Fibroblast of the aortic adventitia (primary cell): Measurements from ENCODE around the gene ARL4C. TPM values are rescaled to one million over a fixed set of nuclear protein-coding genes. Genes with fewer than 3 reads are reported as not detected.

Source experiments
- DNase-seq: peaks from one replicate; pipeline ENCODE4 v3.0.0-alpha.2; 2010; ENCODE audit warnings: low read depth
- H3K4me3 ChIP-seq: 2 replicates; pipeline ENCODE4 v1.5.1; 2011; ENCODE audit warnings: low read depth, mild to moderate bottlenecking, control low read depth, low read length, moderate library complexity
- CTCF ChIP-seq: IDR thresholded peaks from 2 replicates; pipeline ENCODE4 v1.5.1; 2011; ENCODE audit warnings: mild to moderate bottlenecking, low read length, control low read depth, inconsistent platforms; ENCODE audit not compliant: insufficient read depth
- total RNA-seq: library from RNA; depleted of rRNA; stranded (reverse); fragments of >200 nt; gene quantifications from 2 replicates; pipeline ENCODE4 v1.2.3, GENCODE V29; 2012; ENCODE audit warnings: low replicate concordance

The ARL4C gene
- total RNA-seq, 1 donor: 136 TPM

- H3K4me3 ChIP-seq: no peak overlapping the region
- no peak for TF ChIP-seq CTCF
- peak; percentile 45 for DNase-seq
Measured at GRCh38 chr2:234488486-234488885, 8.4 kb downstream of the ARL4C start.

GRCh38 chr2:234487356-234487755 is 9.5 kb downstream of the ARL4C start:
- no peak overlapping the region for H3K4me3 ChIP-seq
- DNase-seq: no peak
- TF ChIP-seq CTCF: no peak

- no peak for DNase-seq
- TF ChIP-seq CTCF: peak; percentile 8
- H3K4me3 ChIP-seq: no peak overlapping the region
Measured at GRCh38 chr2:234483568-234484251, 13.2 kb downstream of the ARL4C start.

GRCh38 chr2:234481301-234481700 is 15.6 kb downstream of the ARL4C start:
- no peak for TF ChIP-seq CTCF

GRCh38 chr2:234480337-234480736 is 16.5 kb downstream of the ARL4C start:
- no peak for TF ChIP-seq CTCF
- no peak overlapping the region for H3K4me3 ChIP-seq
- no peak for DNase-seq

More at GRCh38 chr2:234481301-234481700, 15.6 kb downstream of the ARL4C start:
- H3K4me3 ChIP-seq: no peak overlapping the region
- DNase-seq: no peak

- TF ChIP-seq CTCF: no peak
- H3K4me3 ChIP-seq: no peak overlapping the region
- no peak for DNase-seq
Measured at GRCh38 chr2:234479465-234479864, 17.4 kb downstream of the ARL4C start.

DNA sequence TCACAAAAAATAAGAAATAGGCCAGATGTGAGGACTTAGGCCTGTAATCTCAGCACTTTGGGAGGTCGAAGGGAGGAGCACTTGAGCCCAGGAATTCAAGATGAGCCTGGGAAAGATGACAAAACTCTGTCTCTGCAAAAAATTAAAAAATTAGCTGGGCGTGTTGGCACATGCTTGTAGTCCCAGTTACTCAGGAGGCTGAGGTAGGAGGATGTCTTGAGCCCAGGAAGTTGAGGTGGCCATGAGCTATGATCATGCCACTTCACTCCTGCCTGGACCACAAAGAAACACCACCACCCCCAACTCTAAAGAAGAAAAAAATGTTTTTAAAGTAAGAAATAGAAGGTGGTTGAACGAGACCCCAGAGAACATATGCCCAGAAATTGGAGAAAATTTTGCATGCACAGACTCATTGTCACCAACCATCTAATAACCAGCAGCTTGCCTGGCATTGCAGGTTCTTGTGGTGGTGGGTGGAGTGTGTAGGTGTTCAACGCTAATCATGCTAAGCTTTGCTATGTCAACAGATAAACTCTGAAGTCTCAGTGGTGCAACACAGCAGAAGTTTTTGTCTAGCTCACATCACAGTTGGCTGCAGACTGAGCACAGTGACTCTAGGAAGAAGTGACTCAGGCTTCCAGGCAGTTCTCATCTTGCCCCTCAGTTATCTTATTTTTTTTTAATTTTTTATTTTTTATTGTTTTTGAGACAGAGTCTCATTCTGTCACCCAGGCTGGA is 18.6 kb downstream of the ARL4C start:
- DNase-seq: peak; percentile 49
- TF ChIP-seq CTCF: no peak
- H3K4me3 ChIP-seq: no peak overlapping the region
